Heart left ventricle (tissue), 16 donors: ENCODE data around the gene UST. TPM values are rescaled to one million over a fixed set of nuclear protein-coding genes. Genes with fewer than 3 reads are reported as not detected.
A peak's percentile ranks its signal among the peaks of the same experiment; 100 is the strongest.

Source experiments
- ATAC-seq, 4 donors: fragments of 200-7000 bp; cut with Tn5 transposase; one replicate each; pipeline ENCODE4 v1.9.1; 2020 to 2022; ENCODE audit warnings: moderate library complexity in 4 of 4, mild to moderate bottlenecking in 3 of 4, moderate number of reproducible peaks in 1 of 4
- DNase-seq, 5 donors: peaks; one replicate each; pipeline ENCODE4 v3.0.0-alpha.2; 2020
- H3K27ac ChIP-seq, 12 donors: fragments of 200-600 bp; sonication (generic) in 4 of 12; one replicate each; pipeline versions ENCODE4 v1.5.0 to v1.8.0; 2016 to 2022; ENCODE audit warnings: mild to moderate bottlenecking in 2 of 12
- H3K27me3 ChIP-seq, 9 donors: fragments of 200-600 bp; sonication (generic) in 2 of 9; one replicate each; pipeline versions ENCODE4 v1.5.1 to v1.8.0; 2016 to 2022; ENCODE audit warnings: mild to moderate bottlenecking in 3 of 9
- H3K36me3 ChIP-seq, 9 donors: fragments of 200-600 bp; sonication (generic) in 2 of 9; one replicate each; pipeline versions ENCODE4 v1.5.0 to v1.8.0; 2018 to 2022; ENCODE audit warnings: mild to moderate bottlenecking in 2 of 9
- H3K4me1 ChIP-seq, 12 donors: fragments of 200-600 bp; sonication (generic) in 4 of 12; one replicate each; pipeline versions ENCODE4 v1.5.0 to v1.8.0; 2016 to 2022; ENCODE audit warnings: mild to moderate bottlenecking in 3 of 12
- H3K4me3 ChIP-seq, 12 donors: fragments of 200-600 bp; sonication (generic) in 4 of 12; one replicate each; pipeline versions ENCODE4 v1.5.0 to v1.8.0; 2017 to 2022; ENCODE audit warnings: mild to moderate bottlenecking in 9 of 12, moderate library complexity in 4 of 12
- H3K9me3 ChIP-seq, 12 donors: fragments of 200-600 bp; sonication (generic) in 4 of 12; one replicate each; pipeline versions ENCODE4 v1.5.0 to v1.8.0; 2016 to 2022; ENCODE audit warnings: mild to moderate bottlenecking in 1 of 12
- CTCF ChIP-seq, 12 donors: fragments of 200-600 bp; sonication (generic) in 4 of 12; IDR thresholded peaks; one replicate each; pipeline versions ENCODE4 v1.5.0 to v1.8.0; 2018 to 2022; ENCODE audit warnings: antibody characterized with exemption in 12 of 12, mild to moderate bottlenecking in 5 of 12
- POLR2A ChIP-seq, 2 donors: fragments of 450-650 bp; IDR thresholded peaks; one replicate each; pipeline ENCODE4 v1.6.1; 2017; ENCODE audit warnings: antibody characterized with exemption in 2 of 2, mild to moderate bottlenecking in 2 of 2, moderate library complexity in 2 of 2
- WGBS, 4 donors: extraction: QIAGEN DNeasy Blood & Tissue Kit in 2 of 4; methylation state at CpG; one replicate each; pipeline versions ENCODE4 v1.1.5 to v1.1.7; 2013 to 2018; 5-methylcytosine and 5-hydroxymethylcytosine counted together
- intact Hi-C, 10 donors: fragments of 100-400 bp; cut with DNase I; formaldehyde crosslinking; loops; one replicate each; pipeline versions ENCODE4 v1.11.1 to v1.14.2; 2022
- polyA plus RNA-seq, 2 donors: library from polyadenylated mRNA; stranded (reverse); fragments of 200-250 nt; gene quantifications; one replicate each; pipeline ENCODE4 v1.2.3, GENCODE V29; 2013
- total RNA-seq, 9 donors: library from RNA; depleted of rRNA in 2 of 9; stranded (reverse); fragments of >200 nt in 2 of 9; fragmentation: NEBNext Ultra II Directional in 3 of 9; extraction: Animal tissue kit (Norgen Biotek cat#: 25700) in 3 of 9; gene quantifications; one replicate each; pipeline versions ENCODE4 v1.1.0 to v1.2.4, GENCODE V29; 2016 to 2023
- donor health status: ischemic (EF 13 %, LVEDD 7.1; RV severe dilation, severe dysfunction).
- donor health status: healthy with polysubstance abuse.
- donor health status: DM: no; HTN: yes; CAD: no.
- donor health status: DM: no; HTN: no; CAD: no.
- donor health status: ischemic (EF 25% LVEDD 6.9; RV normal size, moderate dysfunction).
- donor health status: ischemic (EF 25% LVEDD 5.7; RV mildly dilated, moderate dysfunction).
- donor health status: healthy.
- donor health status: DM: yes; HTN: yes; CAD: no.
- donor health status: ischemic (EF 35%, LVEDD 5.7; RV mildly dilated, moderate dysfunction).
- donor health status: nonischemic (EF 11% LVEDD 7.7; RV severe dilation, severe dysfunction).
- donor health status: DM: yes; HTN: yes; CAD: no.
- donor health status: PGD.
- donor health status: ischemic (EF 29% LVEDD 5.4; RV normal size, mild dysfunction).
- donor health status: nonischemic (EF 23%, LVEDD 6.1; RV moderate dilation, normal function).

The UST gene
- total and polyA plus RNA-seq, 11 donors, result 1.1 to 5.8 (median 2.7) TPM

- no peak overlapping the region for H3K27ac ChIP-seq
- ATAC-seq, result no peak
Measured at GRCh38 chr6:148827416-148828045, 80.7 kb downstream of the UST start.

GRCh38 chr6:148828047-148828446 is 81.2 kb downstream of the UST start:
- no peaks in the 10 kb centered on the region for H3K36me3 ChIP-seq
- no peaks in the 10 kb centered on the region for H3K9me3 ChIP-seq
- intact Hi-C loops, result no loop called here
- no peak overlapping the region for H3K4me3 ChIP-seq
- DNase-seq, result no peak
- no peak overlapping the region for H3K27ac ChIP-seq
- H3K27me3 ChIP-seq, result no peaks in the 10 kb centered on the region
- TF ChIP-seq POLR2A (IDR thresholded peaks at IDR 0.05), result no peak
- peaks cover 0 to 2% (median 0%) of the 10 kb centered on the region in 12 donors for H3K4me1 ChIP-seq
- 96 to 98% (median 97%) methylated on average over 4 of the region's 4 CpGs for WGBS, 4 donors
- no peak for ATAC-seq

More at GRCh38 chr6:148827416-148828045, 80.7 kb downstream of the UST start:
- DNase-seq, result no peak
- Histone ChIP-seq H3K4me3 (no peak overlapping the region), H3K36me3 (no peaks in the 10 kb centered on the region), H3K27me3 (no peaks in the 10 kb centered on the region), H3K4me1 (peaks cover 0 to 2% (median 0%) of the 10 kb centered on the region in 12 donors), H3K9me3 (no peaks in the 10 kb centered on the region)
- intact Hi-C loops, result no loop called here
- TF ChIP-seq CTCF (IDR thresholded peaks at IDR 0.05) (no peak), POLR2A (IDR thresholded peaks at IDR 0.05) (no peak)
- WGBS, 4 donors, result 79 to 84% (median 83%) methylated on average over 5 of the region's 5 CpGs

- H3K9me3 ChIP-seq, result no peaks in the 10 kb centered on the region
- H3K27ac ChIP-seq, result no peak overlapping the region
- intact Hi-C loops, result no loop called here
- H3K4me3 ChIP-seq, result no peak overlapping the region
- DNase-seq (no peak), ATAC-seq (no peak)
- H3K27me3 ChIP-seq, result no peaks in the 10 kb centered on the region
- no peaks in the 10 kb centered on the region for H3K36me3 ChIP-seq
- H3K4me1 ChIP-seq, result peaks cover 0 to 2% (median 0%) of the 10 kb centered on the region in 12 donors
- 85 to 90% (median 89%) methylated on average over 4 of the region's 4 CpGs for WGBS, 4 donors
- TF ChIP-seq CTCF (IDR thresholded peaks at IDR 0.05), result no peak
- TF ChIP-seq POLR2A (IDR thresholded peaks at IDR 0.05), result no peak
Measured at GRCh38 chr6:148829415-148830101, 82.7 kb downstream of the UST start.

GRCh38 chr6:148830614-148831013 is 83.8 kb downstream of the UST start:
- H3K27me3 ChIP-seq, result no peaks in the 10 kb centered on the region
- H3K4me3 ChIP-seq, result peak overlapping the region in 1 of 12 donors; percentile 9
- no peaks in the 10 kb centered on the region for H3K36me3 ChIP-seq
- DNase-seq (no peak), ATAC-seq (no peak)
- intact Hi-C loops, result no loop called here
- H3K9me3 ChIP-seq, result no peaks in the 10 kb centered on the region
- H3K27ac ChIP-seq, result no peak overlapping the region
- TF ChIP-seq POLR2A (IDR thresholded peaks at IDR 0.05) (no peak), CTCF (IDR thresholded peaks at IDR 0.05) (no peak)
- H3K4me1 ChIP-seq, result peaks cover 0 to 2% (median 0%) of the 10 kb centered on the region in 12 donors
- 84 to 92% (median 89%) methylated on average over 3 of the region's 3 CpGs for WGBS, 4 donors
